OCI-LY7 (cell line): ENCODE data around the gene ARSD. TPM values are rescaled to one million over a fixed set of nuclear protein-coding genes. Genes with fewer than 3 reads are reported as not detected.

ENCODE experiments used
- BruUV-seq: library from RNA; stranded (reverse); fragments of 400-500 nt; replicated peaks from 2 replicates; lab custom pipeline; 2021; lab: Mats Ljungman, UMichigan
- CTCF ChIA-PET: fragments of 300-600 bp; sonication (Branson Sonifier 250); formaldehyde crosslinking; loops from one replicate; lab custom pipeline; 2022; ENCODE audit warnings: antibody characterized with exemption; ENCODE audit not compliant: unreplicated experiment; lab: Charles Lee
- POLR2A ChIA-PET: fragments of 300-600 bp; sonication (Branson Sonifier 250); formaldehyde crosslinking; loops from one replicate; lab custom pipeline; 2022; ENCODE audit warnings: antibody characterized with exemption; lab: Charles Lee
- DNase-seq: peaks from one replicate; pipeline ENCODE4 v3.0.0-alpha.2; 2015; ENCODE audit warnings: low spot score
- H2AFZ ChIP-seq: fragments of 200-600 bp; sonication (generic), shearing (Covaris generic); 2 replicates; pipeline ENCODE4 v1.6.1; 2014; ENCODE audit warnings: mild to moderate bottlenecking, antibody characterized with exemption, low read length, moderate library complexity
- H3K27ac ChIP-seq: fragments of 200-600 bp; sonication (generic); 2 replicates; pipeline ENCODE4 v1.5.1; 2014; ENCODE audit warnings: mixed run types, low read depth, mild to moderate bottlenecking, moderate library complexity, low read length, inconsistent platforms; ENCODE audit not compliant: poor library complexity, severe bottlenecking
- H3K36me3 ChIP-seq: fragments of 200-600 bp; sonication (generic); 2 replicates; pipeline ENCODE4 v1.6.1; 2014; ENCODE audit warnings: mild to moderate bottlenecking, antibody characterized with exemption, low read length, moderate library complexity, mixed read lengths; ENCODE audit not compliant: insufficient read depth
- H3K4me1 ChIP-seq: fragments of 200-600 bp; sonication (generic); 2 replicates; pipeline ENCODE4 v1.5.1; 2014; ENCODE audit warnings: mild to moderate bottlenecking, low read length; ENCODE audit not compliant: insufficient read depth, poor library complexity, severe bottlenecking
- H3K4me2 ChIP-seq: fragments of 200-600 bp; sonication (generic); 2 replicates; pipeline ENCODE4 v1.6.1; 2014; ENCODE audit warnings: mild to moderate bottlenecking, low read length
- H3K4me3 ChIP-seq: fragments of 200-600 bp; sonication (generic); 2 replicates; pipeline ENCODE4 v1.5.1; 2014; ENCODE audit warnings: mild to moderate bottlenecking, low read depth, low read length; ENCODE audit not compliant: poor library complexity, severe bottlenecking
- H3K79me2 ChIP-seq: fragments of 200-600 bp; sonication (generic); 2 replicates; pipeline ENCODE4 v1.6.1; 2016; ENCODE audit warnings: low read depth, mild to moderate bottlenecking, low read length, moderate library complexity, mixed read lengths; ENCODE audit not compliant: insufficient read depth
- H3K9me2 ChIP-seq: fragments of 200-600 bp; sonication (generic); 2 replicates; pipeline ENCODE4 v1.6.1; 2016; ENCODE audit warnings: mild to moderate bottlenecking, low read length, mixed read lengths; ENCODE audit not compliant: insufficient read depth
- H3K9me3 ChIP-seq: fragments of 200-600 bp; sonication (generic); 2 replicates; pipeline ENCODE4 v1.6.1; 2014; ENCODE audit warnings: mild to moderate bottlenecking, mixed run types, low read length, mixed read lengths
- H4K20me1 ChIP-seq: fragments of 200-600 bp; sonication (generic); 2 replicates; pipeline ENCODE4 v1.6.1; 2014; ENCODE audit warnings: mild to moderate bottlenecking, antibody characterized with exemption, low read length, moderate library complexity, mixed read lengths; ENCODE audit not compliant: insufficient read depth
- EZH2phosphoT487 ChIP-seq: fragments of 200-600 bp; sonication (generic); IDR thresholded peaks from 2 replicates; pipeline ENCODE4 v1.6.1; 2018; ENCODE audit warnings: low read depth, borderline replicate concordance, mild to moderate bottlenecking, mixed run types, antibody characterized with exemption, low read length, moderate library complexity, mixed read lengths
- intact Hi-C: fragments of 100-400 bp; cut with micrococcal nuclease; formaldehyde crosslinking; loops from one replicate; pipeline ENCODE4 v1.10.0; 2022; ENCODE audit not compliant: unreplicated experiment
- total RNA-seq, 2 experiments: library from RNA; depleted of rRNA in 1 of 2; stranded (reverse); fragments of >200 nt in 1 of 2; shearing (Covaris generic) in 1 of 2; gene quantifications; 2 replicates each; pipeline ENCODE4 v1.2.3, GENCODE V29; 2014 to 2022
- TF ChIP-seq, protein P1 (sequence below): fragments of 200-600 bp; sonication (generic); conservative IDR thresholded peaks from 2 replicates; pipeline ENCODE4 v1.5.1; 2014; ENCODE audit warnings: mild to moderate bottlenecking, antibody characterized with exemption, low read length, moderate library complexity, mixed read lengths

Gene ARSD
- total RNA-seq, 2 experiments from 2014 or later, result not detected

DNA sequence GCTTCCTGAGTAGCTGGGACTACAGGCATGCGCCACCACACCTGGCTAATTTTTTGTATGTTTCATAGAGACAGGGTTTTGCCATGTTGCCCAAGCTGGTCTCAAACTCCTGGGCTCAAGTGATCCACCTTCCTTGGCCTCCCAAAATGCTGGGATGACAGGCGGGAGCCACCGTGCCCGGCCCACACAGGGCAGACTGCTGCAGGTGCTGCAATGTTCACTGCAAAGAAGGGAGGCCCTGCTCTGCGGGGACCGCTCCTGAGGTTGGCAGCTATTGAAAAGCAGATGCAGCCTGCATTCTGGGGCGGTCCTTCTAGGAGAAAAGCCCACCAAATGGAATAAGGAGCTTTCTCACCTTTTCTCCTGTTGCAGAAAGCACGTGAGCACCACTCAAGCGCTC lies 5.0 kb downstream of the ARSD start:
- H3K4me2 ChIP-seq, result no peak overlapping the region
- no TSS peak for BruUV-seq
- H3K36me3 ChIP-seq, result no peaks in the 10 kb centered on the region
- no peak overlapping the region for H2AFZ ChIP-seq
- DNase-seq, result no peak
- ChIA-PET POLR2A (no interaction called here), CTCF (no interaction called here)
- intact Hi-C loops, result no loop called here
- TF ChIP-seq, protein P1, sequence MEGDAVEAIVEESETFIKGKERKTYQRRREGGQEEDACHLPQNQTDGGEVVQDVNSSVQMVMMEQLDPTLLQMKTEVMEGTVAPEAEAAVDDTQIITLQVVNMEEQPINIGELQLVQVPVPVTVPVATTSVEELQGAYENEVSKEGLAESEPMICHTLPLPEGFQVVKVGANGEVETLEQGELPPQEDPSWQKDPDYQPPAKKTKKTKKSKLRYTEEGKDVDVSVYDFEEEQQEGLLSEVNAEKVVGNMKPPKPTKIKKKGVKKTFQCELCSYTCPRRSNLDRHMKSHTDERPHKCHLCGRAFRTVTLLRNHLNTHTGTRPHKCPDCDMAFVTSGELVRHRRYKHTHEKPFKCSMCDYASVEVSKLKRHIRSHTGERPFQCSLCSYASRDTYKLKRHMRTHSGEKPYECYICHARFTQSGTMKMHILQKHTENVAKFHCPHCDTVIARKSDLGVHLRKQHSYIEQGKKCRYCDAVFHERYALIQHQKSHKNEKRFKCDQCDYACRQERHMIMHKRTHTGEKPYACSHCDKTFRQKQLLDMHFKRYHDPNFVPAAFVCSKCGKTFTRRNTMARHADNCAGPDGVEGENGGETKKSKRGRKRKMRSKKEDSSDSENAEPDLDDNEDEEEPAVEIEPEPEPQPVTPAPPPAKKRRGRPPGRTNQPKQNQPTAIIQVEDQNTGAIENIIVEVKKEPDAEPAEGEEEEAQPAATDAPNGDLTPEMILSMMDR, result no peak
- TF ChIP-seq EZH2phosphoT487, result no peak
- H3K4me3 ChIP-seq, result no peak overlapping the region
- H4K20me1 ChIP-seq, result no peaks in the 10 kb centered on the region
- H3K9me2 ChIP-seq, result no peaks in the 10 kb centered on the region
- no peak overlapping the region for H3K27ac ChIP-seq
- H3K9me3 ChIP-seq, result no peaks in the 10 kb centered on the region
- H3K79me2 ChIP-seq, result no peaks in the 10 kb centered on the region
- H3K4me1 ChIP-seq, result no peaks in the 10 kb centered on the region

DNA sequence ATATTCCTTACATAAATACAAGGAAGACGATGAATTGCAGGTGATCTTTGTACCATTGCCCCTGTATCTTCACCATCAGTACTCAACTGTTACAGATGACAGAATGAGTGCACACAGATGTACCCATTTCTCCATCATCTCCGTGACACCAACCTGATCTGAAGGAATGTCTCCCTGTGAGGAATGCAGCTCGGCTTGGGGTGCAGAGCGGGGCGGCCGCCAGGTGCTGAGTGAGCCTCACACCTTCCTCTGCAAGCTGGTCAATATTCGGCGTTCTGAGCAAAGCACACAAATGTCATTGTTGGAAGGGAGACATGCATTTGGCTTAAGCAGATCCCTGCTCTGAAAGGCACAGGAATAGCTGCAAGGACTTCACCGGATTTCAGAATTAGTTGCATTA lies 7.4 kb downstream of the ARSD start:
- no TSS peak for BruUV-seq
- ChIA-PET POLR2A (no interaction called here), CTCF (no interaction called here)
- Histone ChIP-seq H3K4me2 (no peak overlapping the region), H3K79me2 (no peaks in the 10 kb centered on the region), H3K27ac (no peak overlapping the region), H3K4me1 (no peaks in the 10 kb centered on the region), H3K4me3 (no peak overlapping the region), H3K9me3 (no peaks in the 10 kb centered on the region), H3K9me2 (no peaks in the 10 kb centered on the region), H2AFZ (no peak overlapping the region), H3K36me3 (no peaks in the 10 kb centered on the region), H4K20me1 (no peaks in the 10 kb centered on the region)
- no peak for DNase-seq
- no peak for TF ChIP-seq EZH2phosphoT487
- TF ChIP-seq, protein P1, result no peak
- intact Hi-C loops, result no loop called here

DNA sequence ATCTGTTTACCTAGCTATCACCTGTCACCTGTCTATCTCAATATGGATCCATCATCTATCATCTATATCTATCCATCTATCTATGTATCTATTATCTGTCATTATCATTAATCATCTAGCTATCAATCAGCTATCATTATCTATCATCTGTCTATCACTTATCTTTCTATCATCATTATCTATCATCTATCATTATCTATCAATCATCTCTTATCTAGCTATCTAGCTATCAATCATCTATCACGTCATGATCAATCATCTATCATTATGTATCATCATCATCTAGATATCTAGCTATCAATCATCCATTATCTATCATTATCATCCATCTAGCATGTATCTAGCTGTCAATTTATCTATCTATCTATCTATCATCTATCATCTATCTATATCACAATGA lies 7.9 kb downstream of the ARSD start:
- ChIA-PET CTCF (no interaction called here), POLR2A (no interaction called here)
- no peak for TF ChIP-seq EZH2phosphoT487
- TF ChIP-seq, protein P1, result no peak
- Histone ChIP-seq H3K79me2 (no peaks in the 10 kb centered on the region), H3K4me2 (no peak overlapping the region), H3K9me3 (no peaks in the 10 kb centered on the region), H3K27ac (no peak overlapping the region), H4K20me1 (no peaks in the 10 kb centered on the region), H3K9me2 (no peaks in the 10 kb centered on the region), H3K4me1 (no peaks in the 10 kb centered on the region), H3K36me3 (no peaks in the 10 kb centered on the region), H3K4me3 (no peak overlapping the region), H2AFZ (no peak overlapping the region)
- intact Hi-C loops, result no loop called here
- no peak for DNase-seq
- BruUV-seq, result no TSS peak
